Neural cell (in vitro differentiated cells): ENCODE data around the gene ADAM20. TPM values are rescaled to one million over a fixed set of nuclear protein-coding genes. Genes with fewer than 3 reads are reported as not detected.
"Not testable (repeated sequence)": the region's sequence is repeated elsewhere in the genome, so short reads cannot be mapped to it uniquely, and the experiment has no call there.

Source experiments
- H2AFZ ChIP-seq: fragments of 200-600, 300-800 bp; sonication (generic), shearing (Covaris generic); 2 replicates; pipeline ENCODE4 v1.6.0; 2014; ENCODE audit warnings: low read depth, mild to moderate bottlenecking, antibody characterized with exemption, low read length, moderate library complexity
- H3F3A ChIP-seq: fragments of 200-600 bp; shearing (Covaris generic); 2 replicates; pipeline ENCODE4 v1.6.1; 2016; ENCODE audit warnings: mild to moderate bottlenecking, moderate library complexity, mixed read lengths, antibody characterized with exemption, low read length; ENCODE audit not compliant: insufficient read depth, poor library complexity, severe bottlenecking
- H3K27ac ChIP-seq: fragments of 200-600, 300-800 bp; sonication (generic), shearing (Covaris generic); 2 replicates; pipeline ENCODE4 v1.5.1; 2014; ENCODE audit warnings: mild to moderate bottlenecking, low read length, moderate library complexity
- H3K27me3 ChIP-seq: fragments of 300-800, 200-600 bp; sonication (generic), shearing (Covaris generic); 2 replicates; pipeline ENCODE4 v1.6.0; 2014; ENCODE audit warnings: mild to moderate bottlenecking, low read depth, low read length, moderate library complexity; ENCODE audit not compliant: insufficient read depth
- H3K36me3 ChIP-seq: fragments of 300-800, 200-600 bp; sonication (generic), shearing (Covaris generic); 2 replicates; pipeline ENCODE4 v1.5.1; 2014; ENCODE audit warnings: mild to moderate bottlenecking, antibody characterized with exemption, low read length, moderate library complexity; ENCODE audit not compliant: insufficient read depth
- H3K4me2 ChIP-seq: fragments of 300-800, 200-600 bp; sonication (generic), shearing (Covaris generic); 2 replicates; pipeline ENCODE4 v1.6.0; 2014; ENCODE audit warnings: mild to moderate bottlenecking, low read length
- H3K4me3 ChIP-seq: fragments of 300-800, 200-600 bp; sonication (generic), shearing (Covaris generic); 2 replicates; pipeline ENCODE4 v1.5.1; 2014; ENCODE audit warnings: mild to moderate bottlenecking, low read length, moderate library complexity
- H3K79me2 ChIP-seq: fragments of 200-600 bp; shearing (Covaris generic); replicated peaks from 2 replicates; pipeline ENCODE4 v1.6.0; 2014; ENCODE audit warnings: mild to moderate bottlenecking, low read length, moderate library complexity; ENCODE audit not compliant: insufficient read depth
- H3K9ac ChIP-seq: fragments of 300-800, 200-600 bp; sonication (generic), shearing (Covaris generic); 2 replicates; pipeline ENCODE4 v1.6.1; 2016; ENCODE audit warnings: mild to moderate bottlenecking, low read length, mixed read lengths
- H3K9me2 ChIP-seq: fragments of 200-600 bp; shearing (Covaris generic); 2 replicates; pipeline ENCODE4 v1.6.1; 2016; ENCODE audit warnings: mild to moderate bottlenecking, low read length, mixed read lengths; ENCODE audit not compliant: insufficient read depth
- H3K9me3 ChIP-seq: fragments of 200-600, 300-800 bp; sonication (generic), shearing (Covaris generic); 2 replicates; pipeline ENCODE4 v1.6.1; 2016; ENCODE audit warnings: mild to moderate bottlenecking, mixed run types, low read length, moderate library complexity, mixed read lengths
- H4K20me1 ChIP-seq: fragments of 200-600 bp; shearing (Covaris generic); 2 replicates; pipeline ENCODE4 v1.6.1; 2016; ENCODE audit warnings: mild to moderate bottlenecking, mixed run types; ENCODE audit not compliant: insufficient read depth
- CTCF ChIP-seq: fragments of 450-650 bp; IDR thresholded peaks from 2 replicates; pipeline ENCODE4 v1.5.1; 2014; ENCODE audit warnings: antibody characterized with exemption, mild to moderate bottlenecking, moderate library complexity; ENCODE audit not compliant: poor library complexity, severe bottlenecking
- EP300 ChIP-seq: fragments of 450-650 bp; conservative IDR thresholded peaks from 2 replicates; pipeline ENCODE4 v1.6.1; 2014; ENCODE audit warnings: antibody characterized with exemption, mild to moderate bottlenecking, moderate library complexity; ENCODE audit not compliant: poor library complexity, severe bottlenecking
- EZH2 ChIP-seq: fragments of 200-600, 300-800 bp; shearing (Covaris generic), sonication (generic); IDR thresholded peaks from 2 replicates; pipeline ENCODE4 v1.6.1; 2014; ENCODE audit warnings: antibody characterized with exemption, low read length, borderline replicate concordance, mild to moderate bottlenecking; ENCODE audit not compliant: insufficient read depth, poor library complexity, severe bottlenecking
- MXI1 ChIP-seq: fragments of 450-650 bp; conservative IDR thresholded peaks from 2 replicates; pipeline ENCODE4 v1.6.1; 2014; ENCODE audit warnings: antibody characterized with exemption, mild to moderate bottlenecking; ENCODE audit not compliant: poor library complexity, severe bottlenecking
- POLR2AphosphoS5 ChIP-seq: IDR thresholded peaks from 2 replicates; pipeline ENCODE4 v1.6.1; 2012
- RAD21 ChIP-seq: fragments of 450-650 bp; conservative IDR thresholded peaks from 2 replicates; pipeline ENCODE4 v1.6.1; 2014; ENCODE audit warnings: antibody characterized with exemption, mild to moderate bottlenecking, moderate library complexity
- SMC3 ChIP-seq: fragments of 450-650 bp; conservative IDR thresholded peaks from 2 replicates; pipeline ENCODE4 v1.6.1; 2014; ENCODE audit warnings: antibody characterized with exemption, mild to moderate bottlenecking, moderate library complexity; ENCODE audit not compliant: poor library complexity
- TAF1 ChIP-seq: IDR thresholded peaks from 2 replicates; pipeline ENCODE4 v1.6.1; 2012; ENCODE audit warnings: low read depth
- polyA plus RNA-seq: library from polyadenylated mRNA; depleted of rRNA; stranded (reverse); fragments of >200 nt; gene quantifications from 2 replicates; pipeline ENCODE4 v1.2.3, GENCODE V29; 2014
- TF ChIP-seq, protein P1 (sequence below): IDR thresholded peaks from 2 replicates; pipeline ENCODE4 v1.6.1; 2012; ENCODE audit warnings: borderline replicate concordance

The ADAM20 gene
- polyA plus RNA-seq, 1 donor from 2014 or later: 0.57 TPM

DNA sequence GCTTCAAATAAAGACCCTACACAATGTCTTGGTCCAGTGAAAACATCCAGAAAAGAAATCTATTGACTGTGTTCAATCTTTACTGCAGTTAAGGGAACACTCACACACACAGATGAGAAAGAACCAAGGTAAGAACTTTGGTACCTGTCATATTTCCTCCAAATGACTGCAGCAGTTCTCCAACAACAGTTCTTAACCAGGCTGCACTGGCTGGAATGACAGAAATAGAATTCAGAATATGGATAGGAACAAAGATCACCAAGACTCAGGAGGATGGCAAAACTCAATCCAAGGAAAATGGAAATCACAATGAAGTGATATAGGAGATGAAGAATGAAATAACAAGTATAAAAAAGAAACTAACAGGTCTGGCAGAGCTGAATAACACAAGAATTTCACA is 36.6 kb downstream of the ADAM20 start:
- no peaks in the 10 kb centered on the region for H4K20me1 ChIP-seq
- no peak overlapping the region for H3K4me2 ChIP-seq
- H2AFZ ChIP-seq: no peak overlapping the region
- H3K9me2 ChIP-seq: no peaks in the 10 kb centered on the region
- H3K27me3 ChIP-seq: no peaks in the 10 kb centered on the region
- no peaks in the 10 kb centered on the region for H3K79me2 ChIP-seq
- H3F3A ChIP-seq: no peaks in the 10 kb centered on the region
- no peaks in the 10 kb centered on the region for H3K36me3 ChIP-seq
- H3K4me3 ChIP-seq: no peak overlapping the region
- TF ChIP-seq SMC3 (no peak), EP300 (no peak), EZH2 (no peak), MXI1 (no peak), CTCF (no peak), TAF1 (no peak), POLR2AphosphoS5 (no peak), RAD21 (no peak)
- TF ChIP-seq, protein P1, sequence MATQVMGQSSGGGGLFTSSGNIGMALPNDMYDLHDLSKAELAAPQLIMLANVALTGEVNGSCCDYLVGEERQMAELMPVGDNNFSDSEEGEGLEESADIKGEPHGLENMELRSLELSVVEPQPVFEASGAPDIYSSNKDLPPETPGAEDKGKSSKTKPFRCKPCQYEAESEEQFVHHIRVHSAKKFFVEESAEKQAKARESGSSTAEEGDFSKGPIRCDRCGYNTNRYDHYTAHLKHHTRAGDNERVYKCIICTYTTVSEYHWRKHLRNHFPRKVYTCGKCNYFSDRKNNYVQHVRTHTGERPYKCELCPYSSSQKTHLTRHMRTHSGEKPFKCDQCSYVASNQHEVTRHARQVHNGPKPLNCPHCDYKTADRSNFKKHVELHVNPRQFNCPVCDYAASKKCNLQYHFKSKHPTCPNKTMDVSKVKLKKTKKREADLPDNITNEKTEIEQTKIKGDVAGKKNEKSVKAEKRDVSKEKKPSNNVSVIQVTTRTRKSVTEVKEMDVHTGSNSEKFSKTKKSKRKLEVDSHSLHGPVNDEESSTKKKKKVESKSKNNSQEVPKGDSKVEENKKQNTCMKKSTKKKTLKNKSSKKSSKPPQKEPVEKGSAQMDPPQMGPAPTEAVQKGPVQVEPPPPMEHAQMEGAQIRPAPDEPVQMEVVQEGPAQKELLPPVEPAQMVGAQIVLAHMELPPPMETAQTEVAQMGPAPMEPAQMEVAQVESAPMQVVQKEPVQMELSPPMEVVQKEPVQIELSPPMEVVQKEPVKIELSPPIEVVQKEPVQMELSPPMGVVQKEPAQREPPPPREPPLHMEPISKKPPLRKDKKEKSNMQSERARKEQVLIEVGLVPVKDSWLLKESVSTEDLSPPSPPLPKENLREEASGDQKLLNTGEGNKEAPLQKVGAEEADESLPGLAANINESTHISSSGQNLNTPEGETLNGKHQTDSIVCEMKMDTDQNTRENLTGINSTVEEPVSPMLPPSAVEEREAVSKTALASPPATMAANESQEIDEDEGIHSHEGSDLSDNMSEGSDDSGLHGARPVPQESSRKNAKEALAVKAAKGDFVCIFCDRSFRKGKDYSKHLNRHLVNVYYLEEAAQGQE: no peak
- no peak overlapping the region for H3K27ac ChIP-seq
- H3K9ac ChIP-seq: no peak overlapping the region
- peaks cover 8% of the 10 kb centered on the region for H3K9me3 ChIP-seq

DNA sequence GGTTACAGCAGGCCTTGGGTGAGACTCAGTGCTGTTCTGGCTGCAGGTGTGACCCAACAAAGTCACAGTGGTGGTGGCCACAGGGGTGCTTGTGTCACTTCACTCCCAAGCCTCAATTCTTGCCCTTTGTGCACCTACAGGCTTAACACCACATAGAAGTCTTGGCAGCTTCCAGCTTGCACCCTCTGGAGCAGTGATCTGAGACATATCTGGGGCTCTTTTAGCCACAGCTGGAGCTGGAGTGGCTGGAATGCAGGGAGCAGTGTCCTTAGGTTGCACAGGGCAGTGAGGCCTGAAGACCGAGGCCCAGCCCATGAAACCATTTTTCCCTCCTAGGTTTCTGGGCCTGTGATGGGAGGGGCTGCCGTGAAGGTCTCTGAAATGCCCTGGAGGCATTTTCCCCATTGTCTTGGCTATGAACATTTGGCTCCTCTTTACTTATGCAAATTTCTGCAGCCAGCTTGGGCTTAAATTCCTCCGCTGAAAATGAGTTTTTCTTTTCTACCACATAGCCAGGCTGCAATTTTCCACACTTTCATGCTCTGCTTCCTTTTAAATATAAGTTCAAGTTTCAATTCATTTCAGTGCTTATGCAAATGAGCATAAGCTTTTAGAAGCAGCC is 45.1 kb downstream of the ADAM20 start:
- Histone ChIP-seq H3K27me3 (no peaks in the 10 kb centered on the region), H3K36me3 (no peaks in the 10 kb centered on the region), H3K27ac (no peak overlapping the region), H3K79me2 (no peaks in the 10 kb centered on the region), H3K9me2 (no peaks in the 10 kb centered on the region), H3K4me3 (no peak overlapping the region), H3K9me3 (peaks cover 21% of the 10 kb centered on the region), H2AFZ (no peak overlapping the region), H3K9ac (no peak overlapping the region), H3K4me2 (no peak overlapping the region), H3F3A (no peaks in the 10 kb centered on the region), H4K20me1 (no peaks in the 10 kb centered on the region)
- no peak for TF ChIP-seq RAD21

DNA sequence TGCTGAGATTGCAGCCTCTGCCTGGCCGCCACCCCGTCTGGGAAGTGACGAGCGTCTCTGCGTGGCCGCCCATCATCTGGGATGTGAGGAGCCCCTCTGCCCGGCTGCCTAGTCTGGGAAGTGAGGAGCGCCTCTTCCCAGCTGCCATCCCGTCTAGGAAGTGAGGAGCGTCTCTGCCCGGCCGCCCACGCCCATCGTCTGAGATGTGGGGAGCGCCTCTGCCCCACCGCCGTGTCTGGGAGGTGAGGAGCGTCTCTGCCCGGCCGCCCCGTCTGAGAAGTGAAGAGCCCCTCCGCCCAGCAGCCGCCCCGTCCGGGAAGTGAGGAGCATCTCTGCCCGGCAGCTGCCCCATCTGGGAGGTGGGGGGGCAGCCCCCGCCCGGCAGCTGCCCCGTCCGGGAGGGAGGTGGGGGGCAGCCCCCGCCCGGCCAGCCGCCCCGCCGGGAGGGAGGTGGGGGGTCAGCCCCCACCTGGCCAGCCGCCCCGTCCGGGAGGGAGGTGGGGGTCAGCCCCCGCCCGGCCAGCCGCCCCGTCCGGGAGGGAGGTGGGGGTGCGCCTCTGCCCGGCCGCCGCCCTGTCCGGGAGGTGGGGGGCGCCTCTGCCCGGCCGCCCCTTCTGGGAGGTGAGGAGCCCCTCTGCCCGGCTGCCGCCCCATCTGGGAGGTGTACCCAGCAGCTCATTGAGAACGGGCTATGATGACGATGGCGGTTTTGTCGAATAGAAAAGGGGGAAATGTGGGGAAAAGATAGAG is 57.3 kb downstream of the ADAM20 start:
- not testable (repeated sequence) for H3K9me2 ChIP-seq, H3K9ac ChIP-seq, H3K9me3 ChIP-seq, H2AFZ ChIP-seq, H3K27ac ChIP-seq, H3K4me2 ChIP-seq, H3F3A ChIP-seq, H3K27me3 ChIP-seq, H3K79me2 ChIP-seq, H4K20me1 ChIP-seq, H3K4me3 ChIP-seq, H3K36me3 ChIP-seq

GRCh38 chr14:70475459-70475858 is 59.3 kb downstream of the ADAM20 start:
- not testable (repeated sequence) for H2AFZ ChIP-seq, H3F3A ChIP-seq, H3K27me3 ChIP-seq, H3K9ac ChIP-seq, H4K20me1 ChIP-seq, H3K36me3 ChIP-seq, H3K4me3 ChIP-seq, H3K79me2 ChIP-seq, H3K27ac ChIP-seq, H3K9me2 ChIP-seq, H3K9me3 ChIP-seq, H3K4me2 ChIP-seq
